NCI-H82 treated with DMSO at 0.1 percent for 48 hours (cell line): ENCODE measurements around the gene TTLL4.
"Not testable (repeated sequence)": the region's sequence is repeated elsewhere in the genome, so short reads cannot be mapped to it uniquely, and the experiment has no call there.

Experiments
- DNase-seq: peaks from one replicate; lab custom pipeline; 2025; ENCODE audit not compliant: unreplicated experiment; lab: John Stamatoyannopoulos, UW

TTLL4 gene

DNA sequence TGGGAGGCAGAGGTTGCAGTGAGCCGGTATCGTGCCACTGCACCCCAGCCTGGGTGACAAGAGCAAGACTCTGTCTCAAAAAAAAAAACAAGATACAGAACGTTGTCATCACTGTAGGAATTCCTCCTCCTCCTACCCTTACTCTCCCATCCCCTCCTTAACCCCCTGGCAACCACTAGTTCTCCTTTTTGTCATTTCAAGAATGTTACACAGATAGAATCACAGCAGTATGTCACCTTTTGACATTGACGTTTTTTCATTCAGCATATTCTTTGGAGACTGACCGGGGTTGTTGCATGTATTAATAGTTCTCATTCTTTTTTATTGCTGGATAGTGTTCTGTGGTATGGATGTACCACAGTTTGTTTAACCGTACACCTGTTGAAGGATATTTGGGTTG lies 32.4 kb downstream of the TTLL4 start:
- DNase-seq: no peak

DNA sequence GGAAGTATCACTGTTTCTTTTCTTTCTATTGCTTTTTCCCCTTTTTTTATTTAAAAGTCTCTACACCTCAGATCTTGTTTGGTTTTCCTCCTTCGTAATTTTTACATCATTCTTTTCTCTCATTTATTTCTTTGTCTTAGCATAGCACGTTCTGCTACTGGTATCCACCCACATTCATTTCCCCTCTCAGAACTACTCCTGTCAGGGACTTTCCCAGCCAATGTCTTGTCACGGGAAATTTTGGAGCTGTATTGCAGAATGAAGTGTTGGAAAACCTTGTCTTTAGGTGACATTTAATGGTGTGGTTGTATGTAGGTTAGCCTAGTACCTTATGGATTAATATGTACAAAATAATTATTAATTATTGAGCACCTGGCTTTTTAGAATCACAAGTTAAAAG lies 34.0 kb downstream of the TTLL4 start:
- no peak for DNase-seq

GRCh38 chr2:218745160-218745558 lies 34.5 kb downstream of the TTLL4 start:
- DNase-seq: no peak

- DNase-seq: no peak
Measured at GRCh38 chr2:218745559-218746469, 35.2 kb downstream of the TTLL4 start.

GRCh38 chr2:218746470-218746795 lies 35.8 kb downstream of the TTLL4 start:
- DNase-seq: no peak

DNA sequence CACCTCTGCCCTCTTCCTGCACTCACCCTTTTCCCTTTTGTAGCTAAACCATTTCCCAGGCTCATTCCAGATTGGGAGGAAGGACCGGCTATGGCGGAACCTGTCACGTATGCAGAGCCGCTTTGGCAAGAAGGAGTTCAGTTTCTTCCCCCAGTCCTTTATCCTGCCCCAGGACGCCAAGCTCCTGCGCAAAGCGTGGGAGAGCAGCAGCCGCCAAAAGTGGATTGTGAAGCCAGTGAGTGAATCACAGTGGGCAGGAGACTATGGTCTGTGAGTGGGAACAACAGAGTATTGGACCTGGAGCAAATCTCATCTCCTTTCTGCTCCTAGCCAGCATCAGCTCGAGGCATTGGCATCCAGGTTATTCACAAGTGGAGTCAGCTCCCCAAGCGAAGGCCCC lies 36.3 kb downstream of the TTLL4 start:
- no peak for DNase-seq

GRCh38 chr2:218748741-218749441 lies 38.3 kb downstream of the TTLL4 start:
- no peak for DNase-seq

GRCh38 chr2:218754201-218754600 lies 43.6 kb downstream of the TTLL4 start:
- no peak for DNase-seq

GRCh38 chr2:218754781-218755180 lies 44.1 kb downstream of the TTLL4 start:
- DNase-seq: no peak

GRCh38 chr2:218755198-218755566 lies 44.5 kb downstream of the TTLL4 start:
- DNase-seq: no peak

DNA sequence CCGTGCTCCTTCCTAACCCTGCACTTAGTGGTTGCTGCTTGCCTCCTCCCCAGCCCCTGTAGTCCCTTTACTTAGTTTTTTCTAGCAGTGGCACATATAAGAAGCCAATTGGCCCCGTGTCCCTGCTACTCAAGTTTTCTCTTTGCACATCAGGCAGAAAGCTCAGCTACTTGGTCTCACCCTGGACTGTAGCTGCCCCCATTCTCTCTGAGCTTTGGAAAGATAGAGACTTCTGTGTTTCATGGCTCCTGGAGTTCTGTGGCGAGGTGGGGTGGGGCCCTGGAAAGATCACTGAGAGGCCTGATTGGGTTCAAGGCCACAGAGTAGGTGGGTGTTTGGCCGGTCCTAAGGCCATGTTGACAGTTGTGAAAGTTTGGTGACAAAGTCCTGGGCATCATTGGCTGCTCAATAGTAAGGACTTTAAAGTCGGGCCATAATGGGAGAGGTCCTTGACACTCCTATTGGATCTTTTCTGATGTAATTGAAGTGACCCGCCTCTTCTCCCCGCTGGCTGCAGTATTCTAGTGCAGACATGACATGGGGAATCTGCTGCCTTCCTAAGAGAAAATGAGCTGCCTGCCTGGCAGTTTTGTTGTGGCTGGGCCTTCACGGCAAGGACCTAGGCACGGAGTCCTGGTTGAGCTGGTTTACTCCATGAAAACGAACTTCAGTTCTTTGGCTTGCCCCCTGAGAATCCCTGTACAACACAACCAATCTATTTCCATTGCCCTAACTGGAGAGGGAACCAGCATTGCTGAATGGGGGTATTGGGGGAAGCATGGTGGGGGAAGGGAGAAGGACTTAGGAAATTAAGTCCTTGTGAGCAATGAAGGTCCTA lies 45.2 kb downstream of the TTLL4 start:
- no peak for DNase-seq

- DNase-seq: no peak
Measured at GRCh38 chr2:218756599-218757377, 46.2 kb downstream of the TTLL4 start.

GRCh38 chr2:218761795-218762194 lies 51.2 kb downstream of the TTLL4 start:
- DNase-seq: no peak

GRCh38 chr2:218772759-218773158 lies 62.1 kb downstream of the TTLL4 start:
- not testable (repeated sequence) for DNase-seq

DNA sequence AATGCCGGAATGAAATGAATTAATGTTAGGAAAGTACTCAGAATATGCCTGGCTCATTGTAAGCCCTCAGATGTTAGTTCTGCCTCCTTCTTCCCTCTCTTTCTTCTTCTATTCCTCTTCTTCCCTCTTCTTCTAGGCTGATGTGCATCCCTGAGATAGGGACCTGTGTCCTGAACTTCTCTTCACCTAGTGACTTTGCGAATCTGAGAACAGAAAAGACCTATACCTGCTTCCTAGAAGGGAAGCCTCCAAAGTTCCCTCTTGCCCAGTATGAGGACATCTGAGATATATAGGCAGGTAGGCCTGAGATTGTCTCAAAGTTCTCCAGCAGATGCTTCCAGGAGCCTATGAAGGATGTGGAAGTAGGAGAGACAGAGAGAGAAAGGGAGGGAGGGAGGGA lies 63.2 kb downstream of the TTLL4 start:
- no peak for DNase-seq

DNA sequence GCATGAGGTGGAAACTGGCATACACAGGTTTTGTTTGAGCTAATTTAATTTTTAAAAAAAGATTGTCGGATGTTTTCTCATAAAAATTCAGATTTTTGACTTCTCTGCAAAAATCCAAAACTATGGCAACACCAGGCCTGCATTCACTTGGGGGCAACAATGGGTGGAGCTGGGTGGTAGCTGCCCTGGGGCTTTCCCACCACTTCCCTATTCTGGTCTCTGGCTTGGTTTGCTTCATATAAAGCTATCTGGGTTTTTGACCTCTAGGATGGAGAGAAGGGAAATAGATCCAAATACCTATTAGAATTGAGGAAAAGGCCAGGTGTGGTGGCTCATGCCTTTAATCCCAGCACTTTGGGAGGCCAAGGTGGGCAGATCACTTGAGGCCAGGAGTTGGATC lies 65.9 kb downstream of the TTLL4 start:
- DNase-seq: no peak

DNA sequence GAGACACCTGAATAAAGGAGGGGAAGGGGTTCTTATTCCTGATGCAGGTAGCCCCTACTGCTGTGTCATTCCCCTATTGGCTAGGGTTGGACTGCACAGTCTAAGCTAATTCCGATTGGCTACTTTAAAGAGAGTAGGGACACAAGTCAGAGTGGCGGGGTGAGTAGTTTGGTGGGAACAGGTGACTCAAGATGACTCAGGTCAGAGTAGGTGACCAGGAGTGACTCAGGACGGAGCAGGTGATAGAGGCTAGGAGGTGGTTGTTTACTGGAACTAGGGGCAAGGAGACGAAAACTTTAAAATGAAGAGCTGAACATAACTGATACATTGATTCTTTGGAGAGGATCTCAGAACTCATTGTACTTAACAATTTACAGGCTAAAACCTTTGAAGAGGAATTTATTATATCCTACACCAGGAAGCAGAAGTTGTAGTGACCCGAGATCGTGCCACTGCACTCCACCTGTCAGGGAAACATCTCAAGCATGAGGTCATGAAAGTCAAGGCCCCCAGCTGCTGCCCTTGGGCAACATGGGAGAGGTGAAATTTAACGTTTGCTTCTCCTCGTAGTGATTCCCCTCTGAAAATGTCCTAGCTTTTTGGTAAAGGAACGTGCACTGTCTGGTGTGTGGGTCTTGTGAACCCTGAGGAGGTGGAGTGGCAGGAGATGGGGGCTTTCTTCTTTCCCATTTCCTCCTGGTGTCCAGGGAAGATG lies 66.8 kb downstream of the TTLL4 start:
- DNase-seq: no peak

- no peak for DNase-seq
Measured at GRCh38 chr2:218780046-218780445, 69.4 kb downstream of the TTLL4 start.

DNA sequence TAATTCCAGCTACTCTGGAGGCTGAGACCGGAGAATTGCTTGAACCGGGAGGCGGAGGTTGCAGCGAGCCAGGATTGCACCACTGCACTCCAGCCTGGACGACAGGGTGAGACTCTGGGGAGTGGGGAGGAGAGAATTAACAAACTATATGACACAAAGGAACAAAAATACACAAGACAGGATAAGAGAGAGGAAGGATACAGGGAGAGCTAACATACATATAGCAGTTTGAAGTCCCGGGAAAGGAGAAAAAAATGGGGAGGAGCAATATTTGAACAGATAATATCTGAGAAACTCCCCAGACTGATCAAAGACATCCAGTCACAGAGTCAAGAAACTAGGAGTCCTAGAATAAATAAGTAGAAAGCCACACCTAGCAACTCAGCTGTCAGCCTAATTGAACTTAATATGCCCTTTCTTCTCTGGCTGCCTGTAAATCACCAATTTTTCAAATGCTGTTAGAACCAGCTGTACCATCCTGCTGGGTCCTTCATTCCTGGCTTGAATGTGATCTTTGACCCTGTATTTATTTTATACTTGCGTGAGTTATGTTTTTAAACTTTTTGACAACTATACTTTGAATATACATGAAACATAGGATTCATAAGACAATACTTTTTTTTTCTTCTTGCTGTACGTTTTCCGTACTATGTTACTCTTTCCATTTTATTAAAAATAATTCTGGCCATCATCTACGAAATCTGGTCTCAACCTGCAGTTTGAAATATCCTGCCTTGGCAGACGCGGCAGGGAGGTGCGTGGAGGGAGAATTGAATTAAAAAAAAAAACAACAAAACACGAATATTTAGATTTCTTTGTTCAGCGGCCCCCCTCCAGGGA lies 70.4 kb downstream of the TTLL4 start:
- no peak for DNase-seq
